Spleen (tissue), 11 donors: Measurements from ENCODE around the gene EPB41. TPM values are rescaled to one million over a fixed set of nuclear protein-coding genes. Genes with fewer than 3 reads are reported as not detected.
A peak's percentile ranks its signal among the peaks of the same experiment; 100 is the strongest.

Experiments used
- DNase-seq: peaks from one replicate; pipeline ENCODE4 v3.0.0-alpha.2; 2020
- H3K27ac ChIP-seq, 8 donors: fragments of 200-600 bp; sonication (generic) in 7 of 8; 1 replicate in 4 of 8; 2 replicates in 4 of 8; pipeline versions ENCODE4 v1.5.0 to v1.8.0; 2016 to 2021; ENCODE audit warnings: inconsistent platforms in 4 of 8, mild to moderate bottlenecking in 4 of 8, moderate library complexity in 1 of 8
- H3K27me3 ChIP-seq, 7 donors: fragments of 200-600 bp; sonication (generic) in 6 of 7; replicated peaks in 1 of 7; 1 replicate in 4 of 7; 2 replicates in 3 of 7; pipeline versions ENCODE4 v1.5.0 to v1.8.0; 2016 to 2021; ENCODE audit warnings: inconsistent platforms in 3 of 7, mild to moderate bottlenecking in 1 of 7
- H3K36me3 ChIP-seq, 6 donors: fragments of 200-600 bp; sonication (generic) in 5 of 6; 1 replicate in 4 of 6; 2 replicates in 2 of 6; pipeline versions ENCODE4 v1.5.0 to v1.8.0; 2016 to 2021; ENCODE audit warnings: inconsistent platforms in 2 of 6
- H3K4me1 ChIP-seq, 6 donors: fragments of 200-600 bp; sonication (generic) in 5 of 6; 1 replicate in 3 of 6; 2 replicates in 3 of 6; pipeline versions ENCODE4 v1.5.0 to v1.8.0; 2016 to 2021; ENCODE audit warnings: inconsistent platforms in 3 of 6
- H3K4me3 ChIP-seq, 8 donors: fragments of 200-600 bp; sonication (generic) in 7 of 8; 1 replicate in 4 of 8; 2 replicates in 4 of 8; pipeline versions ENCODE4 v1.5.0 to v1.8.0; 2016 to 2021; ENCODE audit warnings: inconsistent platforms in 4 of 8, mild to moderate bottlenecking in 4 of 8, moderate library complexity in 2 of 8
- H3K9me3 ChIP-seq, 8 donors: fragments of 200-600 bp; sonication (generic) in 7 of 8; 1 replicate in 4 of 8; 2 replicates in 4 of 8; pipeline versions ENCODE4 v1.5.0 to v1.8.0; 2016 to 2021; ENCODE audit warnings: inconsistent platforms in 4 of 8
- POLR2A ChIP-seq, 3 donors: fragments of 450-650 bp; IDR thresholded peaks; one replicate each; pipeline ENCODE4 v1.5.1; 2017; ENCODE audit warnings: antibody characterized with exemption in 3 of 3, mild to moderate bottlenecking in 1 of 3
- POLR2AphosphoS5 ChIP-seq, 3 donors: sonication (generic); formaldehyde crosslinking; IDR thresholded peaks; one replicate each; pipeline ENCODE4 v1.5.1; 2017; ENCODE audit warnings: antibody characterized with exemption in 3 of 3
- WGBS, 5 donors: extraction: QIAGEN DNeasy Blood & Tissue Kit in 3 of 5; methylation state at CpG; one replicate each; pipeline versions ENCODE4 v1.1.5 to v1.1.7; 2013 to 2018; 5-methylcytosine and 5-hydroxymethylcytosine counted together
- intact Hi-C: fragments of 100-400 bp; cut with DNase I; formaldehyde crosslinking; loops from one replicate; pipeline ENCODE4 v1.15.0; 2023; ENCODE audit warnings: low total_unique reads
- polyA plus RNA-seq, 3 donors: library from polyadenylated mRNA; stranded (reverse); fragments of 200-250 nt; gene quantifications; one replicate each; pipeline ENCODE4 v1.2.1, GENCODE V29; 2013
- total RNA-seq, 7 donors: library from RNA; depleted of rRNA in 3 of 7; stranded (reverse); fragments of >200 nt in 3 of 7; fragmentation: NEBNext Ultra II Directional in 4 of 7; extraction: Animal tissue kit (Norgen Biotek cat#: 25700) in 4 of 7; gene quantifications; one replicate each; pipeline versions ENCODE4 v1.1.0 to v1.2.1, GENCODE V29; 2016 to 2021
- TF ChIP-seq, protein P1 (sequence below), 11 experiments: fragments of 200-600 bp in 7 of 11; fragments of 450-650 bp in 4 of 11; sonication (generic) in 4 of 11; IDR thresholded peaks in 8 of 11; conservative IDR thresholded peaks in 3 of 11; 1 replicate in 7 of 11; 2 replicates in 4 of 11; pipeline versions ENCODE4 v1.4.0 to v1.8.0; 2016 to 2021; ENCODE audit warnings: antibody characterized with exemption in 11 of 11, inconsistent platforms in 4 of 11, mild to moderate bottlenecking in 1 of 11
- donor health status: healthy with polysubstance abuse.
- donor health status: DM: no; HTN: no; CAD: no; lungs with moderate emphysema.
- donor health status: DM: no; HTN: no; CAD: no.
- donor health status: Bipolar disorder and iron deficiency.
- donor health status: healthy.
- donor health status: DM: no; HTN: no; CAD: no.
- donor health status: DM: yes; HTN: yes; CAD: no.

Gene EPB41
- total and polyA plus RNA-seq, 10 donors = 6.3 to 156 (median 58.8) TPM

- H3K27ac ChIP-seq = peak overlapping the region in 1 of 8 donors; percentile 1
- TF ChIP-seq POLR2AphosphoS5 (IDR thresholded peaks at IDR 0.05) (no peak), POLR2A (IDR thresholded peaks at IDR 0.05) (no peak)
- TF ChIP-seq, protein P1, sequence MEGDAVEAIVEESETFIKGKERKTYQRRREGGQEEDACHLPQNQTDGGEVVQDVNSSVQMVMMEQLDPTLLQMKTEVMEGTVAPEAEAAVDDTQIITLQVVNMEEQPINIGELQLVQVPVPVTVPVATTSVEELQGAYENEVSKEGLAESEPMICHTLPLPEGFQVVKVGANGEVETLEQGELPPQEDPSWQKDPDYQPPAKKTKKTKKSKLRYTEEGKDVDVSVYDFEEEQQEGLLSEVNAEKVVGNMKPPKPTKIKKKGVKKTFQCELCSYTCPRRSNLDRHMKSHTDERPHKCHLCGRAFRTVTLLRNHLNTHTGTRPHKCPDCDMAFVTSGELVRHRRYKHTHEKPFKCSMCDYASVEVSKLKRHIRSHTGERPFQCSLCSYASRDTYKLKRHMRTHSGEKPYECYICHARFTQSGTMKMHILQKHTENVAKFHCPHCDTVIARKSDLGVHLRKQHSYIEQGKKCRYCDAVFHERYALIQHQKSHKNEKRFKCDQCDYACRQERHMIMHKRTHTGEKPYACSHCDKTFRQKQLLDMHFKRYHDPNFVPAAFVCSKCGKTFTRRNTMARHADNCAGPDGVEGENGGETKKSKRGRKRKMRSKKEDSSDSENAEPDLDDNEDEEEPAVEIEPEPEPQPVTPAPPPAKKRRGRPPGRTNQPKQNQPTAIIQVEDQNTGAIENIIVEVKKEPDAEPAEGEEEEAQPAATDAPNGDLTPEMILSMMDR (IDR thresholded peaks at IDR 0.05 in 8 of 11, conservative IDR thresholded peaks at IDR 0.05 in 3 of 11) = no peak
- peaks cover 0 to 21% (median 3%) of the 10 kb centered on the region in 6 donors for H3K36me3 ChIP-seq
- no peak overlapping the region for H3K4me3 ChIP-seq
- no peaks in the 10 kb centered on the region for H3K27me3 ChIP-seq
- peaks cover 9 to 50% (median 33%) of the 10 kb centered on the region in 6 donors for H3K4me1 ChIP-seq
- 75 to 88% (median 85%) methylated on average over 8 of the region's 8 CpGs for WGBS, 5 donors
- H3K9me3 ChIP-seq = no peaks in the 10 kb centered on the region
- intact Hi-C loops = no loop called here
- DNase-seq = no peak
Observed at GRCh38 chr1:28890435-28890834, 23.9 kb upstream of the EPB41 start.

- H3K27me3 ChIP-seq = no peaks in the 10 kb centered on the region
- intact Hi-C loops = no loop called here
- TF ChIP-seq, protein P1 (IDR thresholded peaks at IDR 0.05 in 8 of 11, conservative IDR thresholded peaks at IDR 0.05 in 3 of 11) = no peak
- TF ChIP-seq POLR2AphosphoS5 (IDR thresholded peaks at IDR 0.05) (no peak), POLR2A (IDR thresholded peaks at IDR 0.05) (no peak)
- no peaks in the 10 kb centered on the region for H3K9me3 ChIP-seq
- 81 to 91% (median 88%) methylated on average over 2 of the region's 2 CpGs for WGBS, 5 donors
- no peak for DNase-seq
- H3K27ac ChIP-seq = peak overlapping the region in 1 of 8 donors; percentile 1
- peaks cover 0 to 24% (median 3%) of the 10 kb centered on the region in 6 donors for H3K36me3 ChIP-seq
- peaks cover 5 to 46% (median 29%) of the 10 kb centered on the region in 6 donors for H3K4me1 ChIP-seq
- no peak overlapping the region for H3K4me3 ChIP-seq
Observed at GRCh38 chr1:28890836-28891235, 23.5 kb upstream of the EPB41 start.

DNA sequence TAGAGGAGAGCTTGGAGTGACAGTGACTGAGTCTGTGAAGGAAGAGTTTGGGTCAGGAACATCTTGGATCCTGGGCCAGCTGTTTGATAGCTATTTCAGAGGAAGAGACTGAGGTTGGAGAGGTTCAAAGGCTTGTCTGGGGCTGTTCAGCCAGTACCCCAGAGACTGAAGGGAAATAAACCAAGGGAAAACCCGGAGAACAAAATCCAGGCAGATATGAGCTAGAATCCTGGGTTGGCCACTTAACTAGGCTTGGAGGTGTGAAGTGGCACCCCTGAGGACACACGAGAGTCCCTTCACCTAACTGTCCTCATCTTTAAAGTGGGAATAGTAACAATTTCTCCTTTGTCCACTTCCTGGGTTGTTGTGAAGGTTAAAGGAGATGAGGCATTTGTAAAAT lies 23.1 kb upstream of the EPB41 start:
- Histone ChIP-seq H3K27me3 (no peaks in the 10 kb centered on the region), H3K36me3 (peaks cover 0 to 28% (median 3%) of the 10 kb centered on the region in 6 donors), H3K4me3 (no peak overlapping the region), H3K27ac (peak overlapping the region in 1 of 8 donors; percentile 1), H3K9me3 (no peaks in the 10 kb centered on the region), H3K4me1 (peaks cover 4 to 42% (median 25%) of the 10 kb centered on the region in 6 donors)
- TF ChIP-seq POLR2AphosphoS5 (IDR thresholded peaks at IDR 0.05) = no peak
- intact Hi-C loops = no loop called here
- no peak for DNase-seq
- 82 to 93% (median 90%) methylated on average over 2 of the region's 2 CpGs for WGBS, 5 donors

DNA sequence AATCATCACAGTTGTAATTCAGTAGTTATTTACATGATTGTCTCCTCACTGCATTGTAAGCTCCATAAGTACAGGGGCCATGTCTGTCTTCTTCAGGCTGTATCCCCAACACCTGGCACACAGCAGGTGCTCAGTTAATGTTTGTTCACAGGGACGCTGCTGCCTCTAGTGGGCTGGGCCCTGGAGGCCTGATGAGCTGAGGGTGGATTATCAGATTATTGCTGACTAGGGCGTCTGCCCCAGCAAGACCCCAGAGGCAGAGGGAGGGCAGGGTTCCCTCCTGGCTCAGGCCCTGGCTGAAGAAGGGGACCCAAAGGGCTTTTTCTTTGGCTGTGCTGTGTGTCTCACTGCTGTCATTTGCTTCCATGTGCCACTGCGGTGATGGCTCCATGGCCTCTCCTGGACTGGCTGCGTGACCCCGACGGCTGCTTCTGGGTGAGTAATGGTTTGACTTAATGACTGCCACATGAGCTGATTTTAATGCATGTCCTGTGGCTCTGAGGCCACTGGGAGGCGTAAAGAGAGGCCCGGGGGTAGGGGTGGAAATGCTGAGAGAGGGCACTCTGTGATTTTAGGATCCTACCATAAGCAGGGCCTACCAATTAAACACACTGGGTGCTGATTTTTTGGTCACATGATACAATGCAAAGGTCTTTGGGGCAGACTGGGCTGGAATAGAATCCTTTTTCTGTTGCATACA lies 20.8 kb upstream of the EPB41 start:
- WGBS, 5 donors = 83 to 90% (median 87%) methylated on average over 7 to 8 of the region's 8 CpGs
- intact Hi-C loops = no loop called here
- Histone ChIP-seq H3K27me3 (no peaks in the 10 kb centered on the region), H3K36me3 (peaks cover 0 to 28% (median 3%) of the 10 kb centered on the region in 6 donors), H3K27ac (no peak overlapping the region), H3K4me3 (no peak overlapping the region), H3K9me3 (no peaks in the 10 kb centered on the region), H3K4me1 (peaks cover under 1 to 32% (median 19%) of the 10 kb centered on the region in 6 donors)
- DNase-seq = peak; percentile 51
- TF ChIP-seq, protein P1 (IDR thresholded peaks at IDR 0.05 in 8 of 11, conservative IDR thresholded peaks at IDR 0.05 in 3 of 11) = peak in 2 of 11 experiments; percentile 14 to 15
- TF ChIP-seq POLR2AphosphoS5 (IDR thresholded peaks at IDR 0.05) = no peak
